PC-9 (cell line): ENCODE data around the gene CR1. TPM values are rescaled to one million over a fixed set of nuclear protein-coding genes. Genes with fewer than 3 reads are reported as not detected.
"Not testable (repeated sequence)": the region's sequence is repeated elsewhere in the genome, so short reads cannot be mapped to it uniquely, and the experiment has no call there.

ENCODE experiments used
- BruUV-seq: library from RNA; stranded (reverse); fragments of 400-500 nt; replicated peaks from 2 replicates; lab custom pipeline; 2021; lab: Mats Ljungman, UMichigan
- CTCF ChIA-PET: fragments of 300-600 bp; sonication (Branson Sonifier 250); formaldehyde crosslinking; loops from one replicate; lab custom pipeline; 2022; ENCODE audit warnings: antibody characterized with exemption; lab: Charles Lee
- POLR2A ChIA-PET: fragments of 300-600 bp; sonication (Branson Sonifier 250); formaldehyde crosslinking; loops from one replicate; lab custom pipeline; 2022; ENCODE audit warnings: antibody characterized with exemption; ENCODE audit not compliant: unreplicated experiment; lab: Charles Lee
- DNase-seq, 2 experiments: peaks; one replicate each; pipeline versions ENCODE4 v3.0.0 to v3.0.0-alpha.2; 2015 to 2022; ENCODE audit warnings: mixed read lengths in 1 of 2
- H2AFZ ChIP-seq: fragments of 200-600 bp; sonication (generic); 2 replicates; pipeline ENCODE4 v1.8.1; 2017; ENCODE audit warnings: antibody characterized with exemption
- H3F3A ChIP-seq: fragments of 200-600 bp; sonication (generic); 2 replicates; pipeline ENCODE4 v1.8.1; 2017; ENCODE audit warnings: antibody characterized with exemption, mild to moderate bottlenecking, low read depth; ENCODE audit not compliant: insufficient read depth
- H3K27ac ChIP-seq: fragments of 200-600 bp; sonication (generic); 2 replicates; pipeline ENCODE4 v1.6.1; 2016; ENCODE audit warnings: mixed run types
- H3K27me3 ChIP-seq: fragments of 200-600 bp; sonication (generic); 2 replicates; pipeline ENCODE4 v1.6.1; 2016; ENCODE audit warnings: low read depth, mixed run types; ENCODE audit not compliant: insufficient read depth
- H3K36me3 ChIP-seq: fragments of 200-600 bp; sonication (generic); 2 replicates; pipeline ENCODE4 v1.6.1; 2016; ENCODE audit warnings: low read depth, mixed run types
- H3K4me1 ChIP-seq: fragments of 200-600 bp; sonication (generic); replicated peaks from 2 replicates; pipeline ENCODE4 v1.6.1; 2016; ENCODE audit warnings: mixed run types; ENCODE audit not compliant: insufficient read depth
- H3K4me2 ChIP-seq: fragments of 200-600 bp; sonication (generic); 2 replicates; pipeline ENCODE4 v1.6.1; 2017; ENCODE audit warnings: mixed run types
- H3K4me3 ChIP-seq: fragments of 200-600 bp; sonication (generic); 2 replicates; pipeline ENCODE4 v1.6.1; 2016; ENCODE audit warnings: mixed run types
- H3K79me2 ChIP-seq: fragments of 200-600 bp; sonication (generic); 2 replicates; pipeline ENCODE4 v1.6.1; 2017; ENCODE audit warnings: low read depth, mixed run types
- H3K9me2 ChIP-seq: fragments of 200-600 bp; sonication (generic); 2 replicates; pipeline ENCODE4 v1.8.1; 2017; ENCODE audit warnings: mild to moderate bottlenecking; ENCODE audit not compliant: insufficient read depth
- H3K9me3 ChIP-seq: fragments of 200-600 bp; sonication (generic); 2 replicates; pipeline ENCODE4 v1.8.1; 2016; ENCODE audit warnings: low read depth; ENCODE audit not compliant: insufficient read depth
- H4K20me1 ChIP-seq: fragments of 200-600 bp; sonication (generic); 2 replicates; pipeline ENCODE4 v1.8.1; 2017; ENCODE audit not compliant: insufficient read depth
- CTCF ChIP-seq: fragments of 200-600 bp; sonication (generic); conservative IDR thresholded peaks from 2 replicates; pipeline ENCODE4 v1.6.1; 2017; ENCODE audit warnings: mixed run types, antibody characterized with exemption, mild to moderate bottlenecking, moderate library complexity
- EZH2 ChIP-seq: fragments of 200-600 bp; sonication (generic); IDR thresholded peaks from 2 replicates; pipeline ENCODE4 v1.8.0; 2017; ENCODE audit warnings: antibody characterized with exemption, low read depth
- intact Hi-C: fragments of 100-400 bp; cut with micrococcal nuclease; formaldehyde crosslinking; loops from one replicate; pipeline ENCODE4 v1.10.0; 2022; ENCODE audit not compliant: unreplicated experiment
- total RNA-seq: library from RNA; stranded (reverse); gene quantifications from 2 replicates; pipeline ENCODE4 v1.2.3, GENCODE V29; 2021

CR1 gene
- total RNA-seq, 1 experiment from 2014 or later = not detected

GRCh38 chr1:207631137-207631536, 135.2 kb downstream of the CR1 start:
- ChIA-PET POLR2A (no interaction called here), CTCF (no interaction called here)
- no peaks in the 10 kb centered on the region for H4K20me1 ChIP-seq
- no peaks in the 10 kb centered on the region for H3K4me1 ChIP-seq
- no peaks in the 10 kb centered on the region for H3K36me3 ChIP-seq
- no peak for TF ChIP-seq CTCF
- no peak for TF ChIP-seq EZH2
- H3K27ac ChIP-seq = no peak overlapping the region
- no peak overlapping the region for H3K4me2 ChIP-seq
- H3K79me2 ChIP-seq = no peaks in the 10 kb centered on the region
- BruUV-seq = no TSS peak
- no peaks in the 10 kb centered on the region for H3K9me3 ChIP-seq
- H3K9me2 ChIP-seq = no peaks in the 10 kb centered on the region
- H3K27me3 ChIP-seq = no peaks in the 10 kb centered on the region
- H3K4me3 ChIP-seq = no peak overlapping the region
- intact Hi-C loops = no loop called here
- H2AFZ ChIP-seq = no peak overlapping the region
- H3F3A ChIP-seq = no peaks in the 10 kb centered on the region
- no peak for DNase-seq

GRCh38 chr1:207633226-207633625, 137.3 kb downstream of the CR1 start:
- Histone ChIP-seq H3K36me3 (no peaks in the 10 kb centered on the region), H3K4me3 (no peak overlapping the region), H3K27ac (no peak overlapping the region), H3K9me2 (no peaks in the 10 kb centered on the region), H3K4me2 (no peak overlapping the region), H3K79me2 (no peaks in the 10 kb centered on the region), H3K4me1 (no peaks in the 10 kb centered on the region), H2AFZ (no peak overlapping the region), H3K27me3 (0 out of 2 replicates have a peak, but pooled peaks cover under 1% of the 10 kb centered on the region), H4K20me1 (no peaks in the 10 kb centered on the region), H3K9me3 (no peaks in the 10 kb centered on the region), H3F3A (no peaks in the 10 kb centered on the region)
- ChIA-PET POLR2A (no interaction called here), CTCF (no interaction called here)
- TF ChIP-seq EZH2 (no peak), CTCF (no peak)
- no TSS peak for BruUV-seq
- DNase-seq = no peak
- intact Hi-C loops = no loop called here

GRCh38 chr1:207633699-207634289, 137.8 kb downstream of the CR1 start:
- not testable (repeated sequence) for BruUV-seq, H3K36me3 ChIP-seq, H3K27me3 ChIP-seq

GRCh38 chr1:207634293-207634692, 138.3 kb downstream of the CR1 start:
- CTCF ChIA-PET, BruUV-seq, H3K79me2 ChIP-seq, H3K9me3 ChIP-seq, DNase-seq, H3K4me3 ChIP-seq, intact Hi-C loops, H2AFZ ChIP-seq, H3K27me3 ChIP-seq, H3K36me3 ChIP-seq, H3K4me1 ChIP-seq, H3F3A ChIP-seq, H3K27ac ChIP-seq, H4K20me1 ChIP-seq, H3K9me2 ChIP-seq, H3K4me2 ChIP-seq, POLR2A ChIA-PET: not testable (repeated sequence)

More at GRCh38 chr1:207633699-207634289, 137.8 kb downstream of the CR1 start:
- CTCF ChIA-PET, POLR2A ChIA-PET, H3K9me3 ChIP-seq, H2AFZ ChIP-seq, intact Hi-C loops, H3K9me2 ChIP-seq, H4K20me1 ChIP-seq, H3K27ac ChIP-seq, H3K4me1 ChIP-seq, H3F3A ChIP-seq, H3K79me2 ChIP-seq, H3K4me3 ChIP-seq, DNase-seq, H3K4me2 ChIP-seq: not testable (repeated sequence)

- H3K36me3 ChIP-seq, POLR2A ChIA-PET, DNase-seq, H3K4me1 ChIP-seq, H3K9me2 ChIP-seq, H4K20me1 ChIP-seq, intact Hi-C loops, H3K4me3 ChIP-seq, H3K9me3 ChIP-seq, H3K27ac ChIP-seq, H3F3A ChIP-seq, H3K27me3 ChIP-seq, BruUV-seq, CTCF ChIA-PET, H3K79me2 ChIP-seq, H3K4me2 ChIP-seq, H2AFZ ChIP-seq: not testable (repeated sequence)
These were observed 139.7 kb downstream of the CR1 start for GRCh38 chr1:207635569-207636186.
